ENCODE results near the gene LYPD3. TPM values are rescaled to one million over a fixed set of nuclear protein-coding genes. Genes with fewer than 3 reads are reported as not detected.

The LYPD3 gene
- total and polyA plus RNA-seq, 11 donors = 0.08 to 0.77 (median 0.37) TPM; not detected in 4

- Histone ChIP-seq H3K27ac (no peak overlapping the region), H3K36me3 (peaks cover 0 to 38% (median 24%) of the 10 kb centered on the region in 9 donors), H3K9me3 (no peaks in the 10 kb centered on the region), H3K4me3 (no peak overlapping the region), H3K27me3 (no peaks in the 10 kb centered on the region), H3K4me1 (peaks cover 0 to 16% (median 7%) of the 10 kb centered on the region in 12 donors)
- DNase-seq (no peak), ATAC-seq (no peak)
- intact Hi-C loops (cut with DNase I) = no loop called here
- TF ChIP-seq CTCF (IDR thresholded peaks at IDR 0.05) (no peak), POLR2A (IDR thresholded peaks at IDR 0.05) (no peak)
- WGBS, 4 donors = 82 to 100% (median 91%) methylated on average over 2 of the region's 2 CpGs
Measured at GRCh38 chr19:43507880-43508279, 42.5 kb upstream of the LYPD3 start.

GRCh38 chr19:43506629-43507028, 41.2 kb upstream of the LYPD3 start:
- WGBS, 4 donors = 89 to 91% (median 90%) methylated on average over 5 of the region's 5 CpGs
- Histone ChIP-seq H3K36me3 (peaks cover 0 to 38% (median 24%) of the 10 kb centered on the region in 9 donors), H3K4me1 (peaks cover 0 to 24% (median 11%) of the 10 kb centered on the region in 12 donors), H3K4me3 (no peak overlapping the region), H3K27ac (no peak overlapping the region), H3K9me3 (no peaks in the 10 kb centered on the region), H3K27me3 (no peaks in the 10 kb centered on the region)
- intact Hi-C loops (cut with DNase I) = no loop called here
- DNase-seq (no peak), ATAC-seq (no peak)
- TF ChIP-seq CTCF (IDR thresholded peaks at IDR 0.05) (no peak), POLR2A (IDR thresholded peaks at IDR 0.05) (no peak)

- Histone ChIP-seq H3K27me3 (no peaks in the 10 kb centered on the region), H3K4me3 (no peak overlapping the region), H3K36me3 (peaks cover 0 to 32% (median 19%) of the 10 kb centered on the region in 9 donors), H3K27ac (no peak overlapping the region), H3K4me1 (peaks cover 0 to 25% (median 11%) of the 10 kb centered on the region in 12 donors), H3K9me3 (no peaks in the 10 kb centered on the region)
- no peak for TF ChIP-seq POLR2A (IDR thresholded peaks at IDR 0.05)
- no peak for TF ChIP-seq CTCF (IDR thresholded peaks at IDR 0.05)
- intact Hi-C loops (cut with DNase I) = loop anchor here in 1 of 10 donors (2.0 kb wide), 1 partner anchor 43 kb away; no protein-coding TSS in a partner anchor
- ATAC-seq = no peak
- DNase-seq = no peak
- WGBS, 4 donors = 94 to 98% (median 95%) methylated on average over 5 of the region's 5 CpGs
Measured at GRCh38 chr19:43505941-43506340, 40.5 kb upstream of the LYPD3 start.

GRCh38 chr19:43505186-43505456, 39.7 kb upstream of the LYPD3 start:
- no peaks in the 10 kb centered on the region for H3K9me3 ChIP-seq
- H3K27me3 ChIP-seq = no peaks in the 10 kb centered on the region
- H3K36me3 ChIP-seq = peaks cover 0 to 30% (median 14%) of the 10 kb centered on the region in 9 donors
- no peak for ATAC-seq
- H3K4me1 ChIP-seq = peaks cover 0 to 25% (median 11%) of the 10 kb centered on the region in 12 donors
- H3K4me3 ChIP-seq = peak overlapping the region in 4 of 12 donors; percentile 72 to 90 (median 82)
- peak overlapping the region in 5 of 12 donors; percentile 77 to 97 (median 91) for H3K27ac ChIP-seq
- DNase-seq = no peak
- 85 to 91% (median 90%) methylated on average over 3 of the region's 3 CpGs for WGBS, 4 donors
- TF ChIP-seq CTCF (IDR thresholded peaks at IDR 0.05) (no peak), POLR2A (IDR thresholded peaks at IDR 0.05) (no peak)
- intact Hi-C loops (cut with DNase I) = loop anchor here in 1 of 10 donors (2.0 kb wide), 1 partner anchor 42 kb away; no protein-coding TSS in a partner anchor
